K562 (cell line): ENCODE data around the gene MED22.

Experiments
- CBX2 ChIP-seq: fragments of 200-600 bp; sonication (generic); IDR thresholded peaks from one replicate; pipeline ENCODE4 v1.6.1; 2012; ENCODE audit warnings: mild to moderate bottlenecking, low read length, inconsistent platforms; ENCODE audit not compliant: insufficient read depth, poor library complexity, severe bottlenecking
- CHD2 ChIP-seq: IDR thresholded peaks from 2 replicates; pipeline ENCODE4 v1.6.1; 2011; ENCODE audit warnings: low read depth, low read length
- ZBTB33 ChIP-seq: sonication (generic); formaldehyde crosslinking; IDR thresholded peaks from 2 replicates; pipeline ENCODE4 v1.8.1; 2023; ENCODE audit warnings: mild to moderate bottlenecking, missing genetic modification reagents
- TF ChIP-seq, protein P1 (sequence below), 3 experiments: IDR thresholded peaks in 2 of 3; conservative IDR thresholded peaks in 1 of 3; 2 replicates each; pipeline ENCODE4 v1.5.1; 2011 to 2012; ENCODE audit warnings: low read length in 3 of 3, mild to moderate bottlenecking in 3 of 3, control low read depth in 2 of 3, improper control_type of control experiment in 1 of 3, inconsistent platforms in 1 of 3, low read depth in 1 of 3, mixed read lengths in 1 of 3, moderate library complexity in 1 of 3; ENCODE audit not compliant: insufficient read depth in 2 of 3

DNA sequence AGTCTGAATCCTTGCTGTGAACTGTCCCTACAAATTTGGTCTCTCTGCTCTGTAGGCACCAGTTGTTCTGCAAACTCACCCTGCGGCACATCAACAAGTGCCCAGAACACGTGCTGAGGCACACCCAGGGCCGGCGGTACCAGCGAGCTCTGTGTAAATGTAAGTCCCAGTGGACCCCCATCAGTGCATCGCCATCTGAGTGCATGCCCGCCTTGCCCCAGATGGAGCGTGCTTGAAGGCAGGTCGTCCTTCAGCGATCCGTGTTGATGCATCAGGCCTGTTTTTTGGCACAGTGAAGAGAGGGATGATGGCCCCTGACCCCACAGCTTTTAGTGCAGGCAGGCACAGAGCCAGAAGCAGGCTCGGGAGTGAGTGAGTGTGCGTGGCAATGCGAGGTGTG lies 9.7 kb upstream of the MED22 start:
- TF ChIP-seq CBX2, result no peak
- TF ChIP-seq, protein P1, sequence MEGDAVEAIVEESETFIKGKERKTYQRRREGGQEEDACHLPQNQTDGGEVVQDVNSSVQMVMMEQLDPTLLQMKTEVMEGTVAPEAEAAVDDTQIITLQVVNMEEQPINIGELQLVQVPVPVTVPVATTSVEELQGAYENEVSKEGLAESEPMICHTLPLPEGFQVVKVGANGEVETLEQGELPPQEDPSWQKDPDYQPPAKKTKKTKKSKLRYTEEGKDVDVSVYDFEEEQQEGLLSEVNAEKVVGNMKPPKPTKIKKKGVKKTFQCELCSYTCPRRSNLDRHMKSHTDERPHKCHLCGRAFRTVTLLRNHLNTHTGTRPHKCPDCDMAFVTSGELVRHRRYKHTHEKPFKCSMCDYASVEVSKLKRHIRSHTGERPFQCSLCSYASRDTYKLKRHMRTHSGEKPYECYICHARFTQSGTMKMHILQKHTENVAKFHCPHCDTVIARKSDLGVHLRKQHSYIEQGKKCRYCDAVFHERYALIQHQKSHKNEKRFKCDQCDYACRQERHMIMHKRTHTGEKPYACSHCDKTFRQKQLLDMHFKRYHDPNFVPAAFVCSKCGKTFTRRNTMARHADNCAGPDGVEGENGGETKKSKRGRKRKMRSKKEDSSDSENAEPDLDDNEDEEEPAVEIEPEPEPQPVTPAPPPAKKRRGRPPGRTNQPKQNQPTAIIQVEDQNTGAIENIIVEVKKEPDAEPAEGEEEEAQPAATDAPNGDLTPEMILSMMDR (IDR thresholded peaks at IDR 0.05 in 2 of 3, conservative IDR thresholded peaks at IDR 0.05 in 1 of 3; ENCODE audit: insufficient read depth in 2 of 3, low read depth in 1 of 3, low read length in 3 of 3), result no peak
- TF ChIP-seq CHD2, result no peak
- TF ChIP-seq ZBTB33 (CRISPR knock-in tag), result no peak
